HTR-8/SVneo (cell line): ENCODE data around the gene USP46.

Source experiments
- DNase-seq: peaks from one replicate; pipeline ENCODE4 v3.0.0; 2011; ENCODE audit warnings: low spot score, mixed read lengths; ENCODE audit not compliant: insufficient read length
- FAIRE-seq: peaks from 2 replicates; lab custom pipeline; 2011; peaks lifted over from hg19 to GRCh38; lab: Jason Lieb, UNC

USP46 gene

DNA sequence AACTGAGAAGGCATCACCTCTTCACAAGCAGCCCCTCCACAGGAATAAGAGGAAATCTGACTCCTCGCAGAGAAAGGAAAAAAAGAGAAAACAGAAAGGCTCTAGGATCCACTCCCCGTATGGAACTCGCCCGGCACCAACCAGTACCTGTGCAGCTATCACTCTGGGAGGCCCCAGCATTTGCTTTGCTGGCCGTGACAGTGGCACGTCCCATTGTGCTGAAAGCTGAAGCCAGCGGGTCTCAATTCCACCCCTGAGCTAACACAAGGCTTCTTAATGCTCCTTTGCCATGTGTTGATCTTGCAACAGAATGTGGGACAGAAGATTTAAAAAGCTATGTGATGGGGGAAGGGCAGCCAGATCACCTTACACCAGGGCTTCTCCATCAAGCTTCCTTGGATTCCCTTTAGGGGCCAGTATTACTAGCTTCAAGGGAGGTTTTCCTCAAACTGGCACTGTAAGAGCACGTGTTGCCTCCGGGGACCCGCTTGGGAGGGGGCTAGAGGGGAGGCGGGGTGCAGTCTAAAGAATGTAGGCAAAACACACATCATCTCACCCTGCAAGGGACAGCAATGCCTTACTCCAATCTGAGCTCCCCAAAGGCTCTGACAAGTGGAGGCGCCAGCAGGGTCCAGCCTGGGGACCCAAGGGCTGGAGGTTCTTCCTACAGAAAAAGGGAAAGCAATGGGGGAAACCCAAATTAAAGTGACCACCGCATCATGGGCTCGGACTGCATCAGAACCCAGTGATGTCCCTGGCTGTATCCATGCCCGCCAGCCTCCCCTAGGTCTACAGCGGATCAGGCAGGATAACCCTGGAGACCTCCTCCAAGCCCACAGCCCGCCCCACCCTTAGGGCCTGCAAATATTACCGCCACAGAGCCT lies 1.2 kb downstream of the USP46 start:
- no peak for FAIRE-seq

DNA sequence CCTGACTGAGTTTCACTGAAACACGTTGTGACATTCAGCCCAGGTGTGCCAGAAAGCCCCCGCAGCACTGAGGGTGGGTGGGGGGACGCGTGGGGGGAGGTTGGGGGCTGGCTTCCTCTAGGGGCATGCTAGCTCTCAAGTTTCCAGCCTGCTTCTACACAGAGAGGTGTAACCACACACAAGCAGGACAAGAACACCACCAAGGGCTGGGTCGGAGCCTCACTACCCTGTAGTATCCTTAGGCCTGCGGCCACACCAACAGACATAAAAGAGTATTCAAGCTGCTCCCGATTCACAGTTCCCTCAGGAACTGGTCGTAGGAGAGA lies 1.8 kb downstream of the USP46 start:
- FAIRE-seq = no peak
- no peak for DNase-seq

More for the DNA sequence above, 1.2 kb downstream of the USP46 start:
- no peak for DNase-seq

DNA sequence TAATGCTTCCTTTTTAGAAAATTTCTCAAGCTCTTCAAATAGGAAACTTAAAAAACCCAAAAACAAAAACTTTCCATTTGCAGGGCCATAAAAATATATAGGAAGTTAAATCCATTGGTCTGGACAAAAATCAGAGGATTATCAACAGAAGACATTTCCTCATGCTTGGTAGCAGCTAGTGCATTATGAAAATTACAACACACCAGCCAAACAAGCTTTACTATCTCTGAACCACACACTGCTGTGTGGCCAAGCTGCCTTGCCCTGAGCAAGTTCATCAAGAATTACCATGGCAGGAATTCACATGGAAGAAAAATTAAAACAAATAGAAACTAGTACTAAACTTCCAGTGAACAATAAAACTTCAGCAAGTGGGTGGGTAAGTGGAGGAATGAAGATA lies 3.6 kb downstream of the USP46 start:
- FAIRE-seq = no peak
- no peak for DNase-seq

DNA sequence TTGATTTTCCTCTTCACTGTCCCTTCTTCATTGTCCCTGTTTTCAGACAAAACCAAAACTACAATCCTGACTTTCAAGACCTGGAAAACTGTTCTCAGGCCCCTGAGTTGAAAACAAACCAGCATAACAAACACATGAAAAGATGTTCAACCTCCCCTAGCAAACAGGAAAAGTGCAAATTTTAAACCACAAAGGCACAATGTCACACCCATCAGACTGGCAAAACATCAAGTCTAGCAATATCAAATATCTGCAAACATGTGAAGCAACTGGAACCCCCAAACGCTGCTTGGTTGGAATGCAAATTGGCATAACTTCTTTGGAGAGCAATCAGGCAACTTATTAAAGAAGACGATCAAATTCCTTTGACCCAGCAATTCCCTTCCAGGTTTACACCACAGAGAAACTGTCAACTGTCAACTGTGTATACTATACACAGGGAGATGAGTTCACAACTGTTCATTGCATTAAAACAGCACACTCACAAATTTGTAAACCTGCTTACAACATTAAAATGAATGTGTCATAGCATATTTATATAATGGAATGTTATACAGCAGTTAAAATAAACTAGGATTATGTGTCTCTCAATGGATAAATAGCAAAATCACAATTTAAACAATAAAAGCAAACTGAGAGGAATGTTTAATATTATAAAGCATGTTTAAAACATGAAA lies 7.0 kb downstream of the USP46 start:
- no peak for DNase-seq
- no peak for FAIRE-seq

DNA sequence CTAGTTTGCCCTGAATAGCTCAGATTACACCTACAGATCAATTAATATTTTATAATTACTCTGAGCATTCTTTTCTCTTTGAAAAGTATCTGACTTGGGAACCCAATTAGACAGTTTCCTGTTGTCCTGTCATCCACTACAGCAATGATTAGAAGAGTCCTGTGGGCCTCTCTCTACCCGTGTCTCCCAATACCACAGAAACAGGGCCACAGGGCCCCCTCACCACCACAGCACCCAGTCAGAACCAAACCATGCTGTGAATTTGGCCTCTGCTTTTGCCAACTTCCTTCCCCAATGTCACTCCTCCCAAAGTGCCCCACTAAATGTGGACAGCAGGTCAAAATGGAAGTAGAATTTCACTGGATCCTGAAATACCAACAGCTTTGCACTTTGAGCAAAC lies 10.3 kb downstream of the USP46 start:
- no peak for DNase-seq
- no peak for FAIRE-seq

DNA sequence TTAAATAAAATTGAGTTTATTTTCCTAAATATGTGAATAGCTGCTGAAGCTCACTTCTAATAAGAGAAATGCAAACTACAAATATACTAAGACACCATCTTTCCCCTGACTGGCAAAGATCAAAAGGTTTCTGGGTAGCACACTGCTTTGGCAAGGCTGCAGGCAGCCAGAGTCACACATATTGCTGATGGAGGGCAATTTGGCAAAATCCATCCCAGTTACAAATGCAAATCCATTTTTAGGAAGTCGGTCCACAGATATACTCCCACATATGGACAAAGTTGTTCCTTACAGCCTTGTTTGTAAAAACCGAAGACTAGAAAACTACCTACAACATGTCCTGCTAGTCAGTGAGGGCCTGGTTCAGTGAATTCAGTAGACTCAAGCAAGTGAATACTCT lies 12.4 kb downstream of the USP46 start:
- DNase-seq (no peak), FAIRE-seq (no peak)

DNA sequence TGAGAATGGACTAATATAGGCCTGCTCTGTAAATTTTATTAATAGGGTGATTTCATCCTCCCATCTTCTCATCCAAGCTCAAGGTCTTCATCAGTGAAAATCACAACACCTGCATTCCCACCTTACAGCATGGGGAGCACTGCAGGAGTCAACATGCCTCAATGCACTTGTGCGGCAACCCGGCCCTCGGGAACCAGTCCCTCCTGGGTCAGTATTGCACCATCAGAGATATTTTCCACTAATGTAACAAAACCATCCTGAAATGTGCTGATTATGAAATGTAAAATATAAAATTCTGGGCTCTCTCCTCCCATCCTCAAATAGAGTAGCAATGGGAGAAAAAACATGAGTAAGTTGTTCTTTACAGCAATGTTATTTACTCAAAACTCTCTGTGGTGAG lies 13.0 kb downstream of the USP46 start:
- DNase-seq (no peak), FAIRE-seq (no peak)

DNA sequence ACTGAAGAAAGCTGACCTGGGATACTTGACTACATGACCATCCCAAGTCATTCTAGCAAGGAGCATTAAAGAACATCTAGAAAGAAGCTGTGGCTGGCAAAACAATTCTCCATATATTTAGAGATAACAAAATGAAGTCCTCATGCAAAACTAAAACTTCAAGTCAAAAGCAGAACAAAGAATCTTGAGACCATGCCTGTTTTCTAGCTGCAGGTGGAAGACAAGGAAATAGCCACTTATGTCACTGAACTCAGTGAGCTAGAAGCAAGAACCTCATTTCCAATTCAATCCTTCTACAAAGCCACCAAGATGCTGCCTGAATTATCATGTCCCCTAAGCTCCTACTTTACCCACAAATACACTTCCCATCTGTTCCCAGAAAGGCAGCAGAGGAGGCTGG lies 13.8 kb downstream of the USP46 start:
- FAIRE-seq = no peak
- DNase-seq = no peak

DNA sequence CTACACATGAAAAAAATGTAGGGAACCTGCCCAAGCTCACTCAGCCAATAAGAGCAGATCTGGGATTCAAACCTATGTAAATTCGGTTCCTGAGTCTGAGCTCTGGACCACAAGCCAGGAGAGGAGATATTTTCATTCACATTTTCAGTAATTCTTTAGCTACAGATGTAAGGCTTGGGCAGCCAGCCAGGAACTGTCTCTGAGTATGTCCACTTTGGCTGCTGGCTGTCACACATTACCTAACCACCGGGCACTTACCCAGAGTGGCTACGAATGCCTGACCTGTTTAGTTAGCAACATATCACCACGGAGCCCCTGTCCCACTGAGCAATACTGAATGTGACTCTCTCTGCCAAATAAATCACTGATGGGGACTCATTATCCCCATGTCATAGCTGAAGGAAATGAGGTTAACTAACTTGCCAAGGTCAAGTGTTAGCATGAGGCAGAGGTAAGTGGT lies 15.3 kb downstream of the USP46 start:
- DNase-seq (no peak), FAIRE-seq (no peak)

DNA sequence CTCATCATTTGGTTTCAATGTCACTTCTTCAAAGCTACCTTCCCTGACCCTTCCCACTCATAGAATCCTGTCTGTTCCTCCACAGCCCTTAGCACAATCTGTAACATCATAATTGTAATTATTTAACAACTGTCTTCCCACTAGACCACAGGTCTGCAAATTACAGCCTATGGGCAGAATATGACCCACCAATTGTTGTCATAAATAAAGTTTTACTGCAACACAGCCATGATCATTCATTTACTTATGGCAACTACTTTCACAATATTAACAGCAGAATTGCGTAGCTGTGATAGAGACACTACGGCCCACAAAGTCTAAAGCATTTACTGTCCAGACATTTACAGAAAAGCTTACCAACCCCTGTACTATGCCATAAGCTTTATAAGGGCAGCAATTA lies 15.9 kb downstream of the USP46 start:
- FAIRE-seq (no peak), DNase-seq (no peak)

DNA sequence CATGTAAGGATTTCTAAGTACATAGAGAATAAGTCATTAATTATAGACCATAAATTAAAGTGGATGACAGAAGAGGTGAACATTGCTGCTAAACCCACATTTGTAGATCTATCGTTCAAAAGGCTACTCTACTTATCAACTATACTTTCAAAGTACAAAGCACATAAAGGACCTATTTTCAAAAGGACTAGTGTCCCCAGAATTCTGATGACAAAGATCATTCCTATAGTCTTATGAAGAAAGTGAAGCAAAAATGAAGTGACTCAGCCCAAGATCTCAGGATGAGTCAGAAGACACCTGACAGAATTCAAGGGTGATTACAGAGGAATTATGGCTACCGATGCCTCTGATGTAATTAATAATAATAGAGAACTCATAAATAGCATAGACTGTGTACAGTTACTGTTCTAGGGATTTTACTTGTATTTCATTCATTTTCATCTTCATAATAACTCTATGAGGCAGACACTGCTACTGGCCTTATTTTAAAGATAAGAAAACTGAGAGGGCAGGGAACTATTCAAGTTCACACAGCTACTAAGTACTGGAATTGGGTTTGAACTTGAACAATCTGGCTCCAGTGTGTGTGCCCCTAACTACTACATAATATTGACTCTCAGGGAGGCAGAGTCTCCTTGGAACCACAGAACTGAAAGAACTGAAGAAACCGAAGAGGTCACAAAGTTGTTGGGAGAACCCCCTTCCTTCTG lies 17.1 kb downstream of the USP46 start:
- FAIRE-seq (no peak), DNase-seq (no peak)

DNA sequence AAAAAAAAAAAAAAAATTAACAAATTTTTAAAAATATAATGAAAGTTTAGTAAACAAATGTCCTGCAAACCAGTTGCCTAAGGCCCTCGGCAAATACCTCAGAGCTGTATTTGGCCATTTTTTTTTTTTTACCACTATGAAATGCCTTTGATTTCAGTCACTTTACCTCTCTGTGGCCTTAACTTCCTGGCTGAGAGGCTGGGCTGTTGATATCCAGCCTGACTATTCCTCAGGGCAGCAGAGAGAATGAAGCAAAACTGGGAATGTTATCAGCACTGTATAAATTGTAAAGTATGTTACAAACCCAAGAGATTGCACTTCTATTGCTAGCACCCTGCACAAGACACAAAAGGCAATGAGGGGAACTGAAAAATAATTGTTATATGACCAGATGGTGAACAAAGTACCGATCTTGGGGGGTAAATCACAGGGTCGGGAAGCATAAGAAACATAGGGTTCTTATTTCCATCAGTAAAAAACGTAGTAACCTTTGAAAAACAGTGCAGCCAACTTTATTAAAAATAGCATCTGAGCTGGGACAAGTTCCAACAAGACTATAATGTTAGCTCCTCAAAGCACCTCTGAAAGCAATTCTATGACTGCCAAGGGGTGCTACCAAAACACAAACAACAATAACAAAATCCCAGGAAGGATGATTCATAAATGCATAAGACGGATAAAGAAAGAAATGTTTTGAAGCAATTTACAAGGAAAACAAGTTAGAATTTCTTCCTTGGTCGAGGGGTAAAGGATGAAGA lies 18.1 kb downstream of the USP46 start:
- DNase-seq (no peak), FAIRE-seq (no peak)

DNA sequence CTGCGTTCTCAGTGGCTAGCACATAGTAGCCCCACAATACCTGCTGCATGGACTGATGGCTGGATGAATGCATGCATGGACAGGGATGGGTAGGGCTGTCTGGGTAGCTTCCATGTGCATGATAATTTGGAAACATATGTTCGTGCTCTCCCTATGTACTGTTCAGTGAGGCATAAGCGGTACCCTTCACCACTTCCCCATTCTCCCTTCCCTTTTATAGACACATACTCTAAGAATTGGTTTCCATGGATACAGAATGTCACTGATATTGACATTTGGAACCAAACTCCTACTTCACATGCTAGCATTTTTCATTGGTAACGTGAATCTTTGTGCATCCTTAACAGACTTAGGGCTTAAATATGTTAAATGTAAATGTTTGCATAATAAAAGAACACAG lies 20.4 kb downstream of the USP46 start:
- DNase-seq (no peak), FAIRE-seq (no peak)

DNA sequence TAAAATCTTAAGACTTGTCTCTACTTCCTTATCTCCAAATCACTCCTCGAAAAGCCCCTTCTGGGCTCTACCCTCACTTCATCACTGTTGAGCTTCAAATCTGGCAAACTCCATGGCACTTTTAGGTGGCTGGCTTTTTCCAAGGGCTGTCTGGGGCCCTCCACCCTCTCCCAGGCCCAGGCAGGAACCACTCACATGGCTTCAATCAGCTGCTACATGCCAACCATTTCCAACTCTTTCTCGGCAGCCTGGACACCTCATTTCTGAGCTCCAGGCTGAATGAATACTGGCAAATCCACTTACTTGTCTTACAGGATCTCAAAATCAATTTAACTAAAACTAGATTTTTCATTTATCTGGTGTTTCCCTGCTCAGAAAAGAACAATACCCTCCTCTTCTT lies 22.0 kb downstream of the USP46 start:
- FAIRE-seq (no peak), DNase-seq (no peak)

DNA sequence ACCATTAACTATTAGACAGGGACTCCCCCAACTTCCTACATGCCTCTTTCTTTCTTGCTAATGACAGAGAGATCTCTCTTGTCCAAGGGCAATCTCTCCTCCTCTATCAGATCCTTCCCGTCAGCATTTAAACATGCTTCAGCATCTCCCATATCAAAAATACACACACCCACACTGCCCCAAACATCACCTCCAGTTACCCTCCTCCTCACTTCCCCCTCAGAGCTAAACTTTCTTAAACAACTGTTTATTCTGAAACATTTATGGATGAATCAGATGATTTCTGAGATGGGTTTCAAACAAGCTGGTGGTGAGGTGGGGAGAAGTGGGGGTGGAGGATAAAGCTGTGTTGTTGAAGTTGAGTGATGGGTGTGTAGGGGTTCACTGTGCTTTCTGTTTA lies 23.5 kb downstream of the USP46 start:
- FAIRE-seq = no peak
- DNase-seq = no peak

DNA sequence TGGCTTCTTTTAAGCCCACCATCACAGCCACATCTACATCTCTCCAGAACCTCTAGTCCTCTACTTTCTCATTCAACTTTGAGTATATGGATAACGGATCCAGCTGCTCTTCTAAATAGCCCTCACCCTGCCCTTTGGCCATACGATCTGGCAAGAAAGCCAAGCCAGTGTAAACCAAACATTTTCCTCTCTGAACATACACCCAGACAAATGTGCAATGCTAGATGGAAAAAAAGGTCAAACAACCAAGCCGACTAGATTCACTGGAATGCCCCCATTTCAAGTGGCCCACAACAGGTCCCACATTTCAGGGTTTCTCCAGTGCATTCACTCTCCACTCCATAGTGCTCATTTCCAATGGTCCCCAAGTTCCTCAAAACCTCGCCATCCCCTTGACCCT lies 24.0 kb downstream of the USP46 start:
- DNase-seq = no peak
- FAIRE-seq = no peak

DNA sequence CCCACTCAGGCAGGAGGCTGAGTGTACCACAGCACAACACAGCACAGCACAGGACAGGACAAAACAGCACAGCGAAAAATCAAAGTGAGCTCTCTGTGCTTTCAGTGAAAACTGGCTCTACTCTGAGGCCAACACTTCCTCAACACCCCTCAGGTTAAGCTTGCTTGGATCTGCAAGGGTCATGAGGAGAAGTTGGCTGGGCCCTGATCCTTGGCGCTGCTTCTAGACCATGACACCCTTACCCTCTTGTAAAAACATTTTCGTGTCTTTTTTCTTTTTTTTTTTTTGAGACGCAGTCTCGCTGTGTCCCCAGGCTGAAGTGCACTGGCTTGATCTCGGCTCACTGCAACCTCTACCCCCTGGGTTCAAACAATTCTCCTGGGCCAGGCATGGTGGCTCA lies 25.3 kb downstream of the USP46 start:
- DNase-seq (no peak), FAIRE-seq (no peak)

DNA sequence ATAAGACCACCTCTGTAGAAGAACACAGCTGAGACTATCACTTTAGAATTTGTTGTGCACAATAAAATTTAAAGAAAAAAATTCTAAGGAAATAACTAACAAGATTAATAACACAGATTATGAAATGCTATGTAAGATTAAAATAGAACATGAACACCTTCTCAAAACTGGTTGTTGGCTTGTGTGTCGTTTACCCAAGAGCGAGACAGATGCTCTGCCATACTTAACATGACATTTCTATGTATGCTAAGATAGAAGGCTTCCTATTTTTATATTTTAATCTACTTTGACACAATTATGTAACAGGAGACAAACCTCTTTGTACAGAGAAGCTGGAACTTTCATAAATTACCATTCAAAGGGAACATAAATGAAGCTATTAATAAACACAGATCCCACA lies 30.1 kb downstream of the USP46 start:
- FAIRE-seq (no peak), DNase-seq (no peak)

DNA sequence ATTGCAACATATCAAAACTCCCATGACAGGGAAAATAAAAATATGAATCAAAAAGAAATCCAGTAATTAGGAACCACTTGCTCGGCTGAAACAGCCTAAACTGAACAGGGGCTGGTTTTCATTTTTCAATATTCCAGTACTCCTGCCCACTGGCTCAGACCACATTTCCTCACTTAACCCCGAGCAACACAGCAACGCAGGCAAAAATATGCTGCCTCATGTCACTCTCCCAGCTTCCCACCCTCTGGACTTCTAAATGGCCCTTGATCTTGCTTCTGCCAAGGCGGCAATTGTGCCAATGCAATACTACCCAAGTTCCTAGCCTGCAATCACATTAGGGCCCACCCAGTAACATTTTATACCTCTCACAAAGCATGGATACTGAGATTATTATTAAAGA lies 30.6 kb downstream of the USP46 start:
- FAIRE-seq (no peak), DNase-seq (no peak)

DNA sequence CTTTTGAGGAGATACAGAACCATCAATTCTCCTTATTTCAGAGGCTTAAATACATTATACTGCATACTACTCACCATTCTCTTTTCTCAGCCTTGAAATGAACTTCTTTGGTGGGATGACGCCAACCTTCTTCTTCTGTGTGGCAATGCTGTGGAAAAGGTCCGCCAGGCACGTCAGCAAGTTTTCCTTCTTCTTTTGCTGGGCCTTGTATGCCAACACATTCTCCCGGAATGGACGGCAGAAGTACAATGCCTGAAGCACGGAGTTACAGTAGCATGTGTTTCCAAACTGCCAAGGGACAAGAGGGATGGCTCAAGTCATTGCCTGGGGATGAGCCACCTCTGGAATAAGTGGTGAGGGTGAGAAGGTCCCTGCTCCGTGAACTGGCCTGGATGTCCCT lies 31.2 kb downstream of the USP46 start:
- FAIRE-seq = no peak

DNA sequence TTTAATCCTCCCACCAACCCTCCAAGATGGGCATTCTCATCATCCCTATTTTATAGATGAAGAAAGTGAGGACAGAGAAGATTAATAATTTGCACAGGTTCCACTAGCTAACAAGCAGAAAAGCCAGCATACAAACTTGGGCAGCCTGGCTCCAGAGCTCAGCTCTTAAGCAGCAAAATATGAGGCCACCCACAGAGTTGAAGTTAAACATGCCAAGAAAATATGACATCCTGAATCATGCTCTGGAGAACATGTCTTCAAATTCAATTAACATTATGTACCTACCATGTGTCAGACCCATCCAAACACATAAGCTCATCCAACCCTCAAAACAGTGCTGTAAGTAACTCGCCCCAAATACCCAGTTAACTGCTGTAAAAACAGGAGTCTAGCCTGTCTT lies 33.9 kb downstream of the USP46 start:
- DNase-seq (no peak), FAIRE-seq (no peak)

More for the DNA sequence above, 31.2 kb downstream of the USP46 start:
- no peak for DNase-seq
